ENCODE results near the gene SLC2A8.

The SLC2A8 gene

DNA sequence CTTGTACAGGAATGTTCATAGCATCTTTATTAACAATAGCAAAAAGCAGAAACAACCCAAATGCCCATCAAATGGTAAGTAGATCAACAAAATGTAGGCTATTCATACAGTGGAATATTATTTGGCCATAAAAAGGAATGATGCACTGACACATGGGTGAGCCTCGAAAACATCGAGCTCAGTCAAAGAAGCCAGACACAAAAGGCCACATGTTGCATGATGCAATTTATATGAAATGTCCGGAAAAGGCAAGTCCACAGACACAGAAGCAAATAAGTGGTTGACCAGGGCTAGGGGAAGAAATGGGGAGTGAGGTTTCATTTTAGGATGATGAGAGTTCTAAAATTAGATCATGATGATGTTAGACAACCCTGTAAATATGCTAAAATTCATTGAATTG, 16.5 kb upstream of the SLC2A8 start:
- H3K27ac ChIP-seq = no peak overlapping the region
- no peak for DNase-seq (ENCODE audit: low spot score)
- TF ChIP-seq, protein P1, sequence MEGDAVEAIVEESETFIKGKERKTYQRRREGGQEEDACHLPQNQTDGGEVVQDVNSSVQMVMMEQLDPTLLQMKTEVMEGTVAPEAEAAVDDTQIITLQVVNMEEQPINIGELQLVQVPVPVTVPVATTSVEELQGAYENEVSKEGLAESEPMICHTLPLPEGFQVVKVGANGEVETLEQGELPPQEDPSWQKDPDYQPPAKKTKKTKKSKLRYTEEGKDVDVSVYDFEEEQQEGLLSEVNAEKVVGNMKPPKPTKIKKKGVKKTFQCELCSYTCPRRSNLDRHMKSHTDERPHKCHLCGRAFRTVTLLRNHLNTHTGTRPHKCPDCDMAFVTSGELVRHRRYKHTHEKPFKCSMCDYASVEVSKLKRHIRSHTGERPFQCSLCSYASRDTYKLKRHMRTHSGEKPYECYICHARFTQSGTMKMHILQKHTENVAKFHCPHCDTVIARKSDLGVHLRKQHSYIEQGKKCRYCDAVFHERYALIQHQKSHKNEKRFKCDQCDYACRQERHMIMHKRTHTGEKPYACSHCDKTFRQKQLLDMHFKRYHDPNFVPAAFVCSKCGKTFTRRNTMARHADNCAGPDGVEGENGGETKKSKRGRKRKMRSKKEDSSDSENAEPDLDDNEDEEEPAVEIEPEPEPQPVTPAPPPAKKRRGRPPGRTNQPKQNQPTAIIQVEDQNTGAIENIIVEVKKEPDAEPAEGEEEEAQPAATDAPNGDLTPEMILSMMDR (IDR thresholded peaks at IDR 0.05) = no peak
- H3K4me3 ChIP-seq = no peak overlapping the region

DNA sequence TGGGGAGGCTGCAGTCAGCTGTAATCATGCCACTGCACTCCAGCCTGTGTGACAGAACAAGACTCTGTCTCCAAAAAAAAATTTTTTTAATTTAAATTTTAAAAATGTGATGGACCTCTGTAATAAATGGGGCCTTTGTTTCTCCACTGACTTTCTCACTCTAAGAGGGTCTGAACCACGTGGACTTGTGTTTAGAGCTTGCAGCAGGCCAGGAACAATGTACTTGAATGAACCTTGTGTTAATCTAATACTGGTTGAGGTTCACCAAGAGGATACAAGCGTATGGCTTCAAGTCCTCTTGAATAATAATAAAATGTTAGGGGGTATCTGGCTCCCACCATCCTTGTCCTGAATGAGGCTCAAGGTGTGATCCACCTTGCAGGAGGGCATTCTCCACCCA, 14.4 kb upstream of the SLC2A8 start:
- H3K27ac ChIP-seq = no peak overlapping the region
- H3K4me3 ChIP-seq = no peak overlapping the region
- TF ChIP-seq, protein P1 (IDR thresholded peaks at IDR 0.05) = no peak
- DNase-seq (ENCODE audit: low spot score) = peak; percentile 36

DNA sequence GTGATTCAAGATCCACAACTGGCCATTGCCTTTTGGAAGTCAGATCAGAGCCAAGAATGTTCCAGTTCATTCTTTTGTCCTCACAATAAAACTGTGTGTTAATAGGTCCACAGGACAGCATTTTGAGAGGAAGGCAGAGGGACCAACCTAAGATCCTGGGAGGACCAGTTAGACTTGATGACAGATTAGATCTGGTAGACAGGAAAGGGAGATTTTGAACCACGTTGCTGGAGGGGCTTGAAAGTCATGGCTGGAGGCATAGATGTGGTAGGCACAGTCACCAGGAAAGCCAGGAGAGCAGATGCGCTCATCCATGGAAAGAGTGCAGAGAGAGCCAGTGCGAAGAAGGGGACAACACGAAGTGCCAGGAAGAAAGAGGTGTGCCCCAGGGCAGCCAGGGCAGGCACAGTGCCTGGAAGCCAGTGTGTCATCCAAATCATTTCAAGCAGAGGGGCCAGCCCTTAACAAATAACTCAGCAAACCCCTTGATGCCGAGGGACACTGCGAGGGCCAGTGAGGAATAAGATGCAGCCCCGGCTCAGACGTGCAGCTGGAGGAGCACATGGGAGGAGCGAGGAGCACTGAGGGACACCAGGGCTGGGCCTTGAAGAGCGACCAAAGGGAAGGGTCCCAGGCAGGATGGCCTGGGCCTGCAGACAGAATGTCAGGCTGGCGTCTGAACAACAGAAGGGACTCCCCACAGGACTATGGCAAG, 12.8 kb upstream of the SLC2A8 start:
- TF ChIP-seq, protein P1 (IDR thresholded peaks at IDR 0.05) = no peak

DNA sequence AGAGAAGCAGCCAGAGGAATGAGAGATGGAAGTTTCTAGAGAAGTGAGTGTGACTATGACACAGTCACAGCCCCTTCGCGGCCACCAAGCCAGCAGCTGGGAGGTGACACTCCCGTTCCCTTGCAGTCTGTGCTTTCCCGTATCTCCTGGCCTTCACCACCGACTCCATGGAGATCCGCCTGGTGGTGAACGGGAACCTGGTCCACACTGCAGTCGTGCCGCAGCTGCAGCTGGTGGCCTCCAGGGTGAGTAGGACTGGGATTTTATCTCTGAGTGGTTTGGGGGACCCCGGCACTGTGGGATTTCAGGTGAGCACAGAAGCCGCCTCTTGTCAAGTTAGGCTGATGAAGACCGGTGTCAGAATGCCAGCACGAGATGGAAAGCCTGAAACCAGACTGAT, 12.1 kb upstream of the SLC2A8 start:
- TF ChIP-seq, protein P1 (IDR thresholded peaks at IDR 0.05) = no peak
- H3K27ac ChIP-seq = no peak overlapping the region
- no peak overlapping the region for H3K4me3 ChIP-seq
- DNase-seq (ENCODE audit: low spot score) = peak; percentile 66

More for the DNA sequence above, 12.8 kb upstream of the SLC2A8 start:
- H3K4me3 ChIP-seq = no peak overlapping the region
- no peak overlapping the region for H3K27ac ChIP-seq
- DNase-seq (ENCODE audit: low spot score) = peak; percentile 61

DNA sequence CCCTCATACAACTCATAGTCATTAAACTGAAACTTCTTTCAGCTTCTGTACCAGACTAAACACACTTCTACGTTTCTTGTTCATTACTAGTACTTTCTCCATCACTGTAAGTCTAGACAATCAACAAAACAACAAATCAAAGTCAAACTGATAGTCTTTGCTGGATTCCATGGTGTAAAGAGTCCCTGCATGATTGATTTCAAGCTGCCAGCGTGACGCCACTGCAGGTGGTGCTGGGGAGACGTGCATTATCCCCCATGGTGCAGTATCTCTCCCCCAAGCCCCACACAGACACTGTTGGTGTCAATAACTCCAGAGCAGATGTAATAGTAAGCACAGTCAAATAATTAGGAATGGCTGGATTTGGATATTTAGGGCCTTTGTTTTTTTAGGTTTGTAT, 10.7 kb upstream of the SLC2A8 start:
- TF ChIP-seq, protein P1 (IDR thresholded peaks at IDR 0.05) = no peak
- H3K27ac ChIP-seq = no peak overlapping the region
- DNase-seq (ENCODE audit: low spot score) = peak; percentile 4
- H3K4me3 ChIP-seq = no peak overlapping the region

DNA sequence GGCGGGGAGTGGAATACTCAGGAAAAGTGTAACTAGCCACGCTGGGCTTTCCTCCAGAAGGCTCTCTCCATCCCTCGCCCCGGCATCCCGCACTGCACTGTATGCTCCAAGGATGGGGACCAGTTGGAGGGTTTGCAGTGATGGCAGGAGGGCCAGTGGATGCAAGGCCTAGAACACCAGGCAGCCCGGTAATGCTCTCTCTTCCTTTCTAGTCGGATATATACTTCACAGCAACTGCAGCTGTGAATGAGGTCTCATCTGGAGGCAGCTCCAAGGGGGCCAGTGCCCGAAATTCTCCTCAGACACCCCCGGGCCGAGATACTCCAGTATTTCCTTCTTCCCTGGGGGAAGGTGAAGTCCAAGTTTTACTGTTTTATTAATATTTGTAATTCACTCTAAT, 10.0 kb upstream of the SLC2A8 start:
- Histone ChIP-seq H3K27ac (no peak overlapping the region), H3K4me3 (no peak overlapping the region)
- DNase-seq (ENCODE audit: low spot score) = peak; percentile 47
- TF ChIP-seq, protein P1 (IDR thresholded peaks at IDR 0.05) = no peak
